B cell (primary cell): ENCODE results near the gene HSPH1. TPM values are rescaled to one million over a fixed set of nuclear protein-coding genes. Genes with fewer than 3 reads are reported as not detected.

Experiments used
- ATAC-seq: fragments of 200-7000 bp; cut with Tn5 transposase; one replicate; pipeline ENCODE4 v1.10.0; 2021; ENCODE audit warnings: low read depth, mild to moderate bottlenecking, moderate number of reproducible peaks, moderate library complexity
- CTCF ChIA-PET: fragments of 350-600 bp; sonication (Branson Sonifier 250); formaldehyde crosslinking; loops from one replicate; lab custom pipeline; 2021; ENCODE audit warnings: antibody characterized with exemption, inconsistent platforms; lab: Charles Lee
- POLR2A ChIA-PET: fragments of 350-600 bp; sonication (Branson Sonifier 250); formaldehyde crosslinking; loops from one replicate; lab custom pipeline; 2021; ENCODE audit warnings: antibody characterized with exemption; lab: Charles Lee
- DNase-seq: peaks from one replicate; pipeline ENCODE4 v3.0.0; 2013
- H2AFZ ChIP-seq: 2 replicates; pipeline ENCODE4 v1.6.1; 2012; ENCODE audit warnings: mild to moderate bottlenecking, low read depth, low read length; ENCODE audit not compliant: insufficient read depth, poor library complexity, severe bottlenecking
- H3K27ac ChIP-seq, 2 donors: 1 replicate in 1 of 2; 2 replicates in 1 of 2; pipeline ENCODE4 v1.5.1; 2012 to 2013; ENCODE audit warnings: low read length in 2 of 2, mild to moderate bottlenecking in 2 of 2, moderate library complexity in 1 of 2
- H3K27me3 ChIP-seq, 4 experiments: fragments of 200-600 bp in 1 of 4; sonication (generic) in 1 of 4; replicated peaks in 1 of 4; 1 replicate in 2 of 4; 2 replicates in 2 of 4; pipeline versions ENCODE4 v1.6.1 to v1.7.0; 2013 to 2016; ENCODE audit warnings: low read length in 3 of 4, mild to moderate bottlenecking in 2 of 4, mixed read lengths in 1 of 4, moderate library complexity in 1 of 4; ENCODE audit not compliant: insufficient read depth in 4 of 4, control insufficient read depth in 3 of 4; ENCODE audit errors: control extremely low read depth in 1 of 4
- H3K36me3 ChIP-seq, 2 experiments: replicated peaks in 1 of 2; 1 replicate in 1 of 2; 2 replicates in 1 of 2; pipeline versions ENCODE4 v1.6.1 to v1.7.1; 2013; ENCODE audit warnings: low read length in 1 of 2; ENCODE audit not compliant: insufficient read depth in 2 of 2, control insufficient read depth in 1 of 2; ENCODE audit errors: control extremely low read depth in 1 of 2, extremely low read depth in 1 of 2
- H3K4me1 ChIP-seq, 2 donors: fragments of 200-600 bp in 1 of 2; sonication (generic) in 1 of 2; 1 replicate in 1 of 2; 2 replicates in 1 of 2; pipeline versions ENCODE4 v1.5.1 to v1.6.1; 2013 to 2017; ENCODE audit warnings: low read length in 2 of 2; ENCODE audit not compliant: control insufficient read depth in 2 of 2, insufficient read depth in 2 of 2
- H3K4me2 ChIP-seq: replicated peaks from 2 replicates; pipeline ENCODE3; 2012; ENCODE audit warnings: mild to moderate bottlenecking, low read depth, low read length; ENCODE audit not compliant: poor library complexity, severe bottlenecking
- H3K4me3 ChIP-seq, 5 experiments: fragments of 200-600 bp in 1 of 5; sonication (generic) in 1 of 5; 1 replicate in 3 of 5; 2 replicates in 2 of 5; pipeline versions ENCODE4 v1.5.1 to v1.7.0; 2011 to 2016; ENCODE audit warnings: low read length in 4 of 5, mild to moderate bottlenecking in 4 of 5, low read depth in 2 of 5, control low read depth in 1 of 5, moderate library complexity in 1 of 5; ENCODE audit not compliant: insufficient read depth in 1 of 5; ENCODE audit errors: control extremely low read depth in 1 of 5, extremely low read depth in 1 of 5
- H3K79me2 ChIP-seq: fragments of 200-600 bp; sonication (generic); one replicate; pipeline ENCODE4 v1.6.0; 2016; ENCODE audit warnings: low read length; ENCODE audit not compliant: control insufficient read depth, insufficient read depth
- H3K9ac ChIP-seq: fragments of 200-600 bp; sonication (generic); 2 replicates; pipeline ENCODE4 v1.6.1; 2017; ENCODE audit warnings: mild to moderate bottlenecking, low read length, moderate library complexity
- H3K9me3 ChIP-seq, 3 donors: one replicate each; pipeline versions ENCODE4 v1.6.1 to v1.7.1; 2013; ENCODE audit warnings: low read length in 2 of 3; ENCODE audit not compliant: control insufficient read depth in 2 of 3, insufficient read depth in 1 of 3; ENCODE audit errors: control extremely low read depth in 1 of 3
- H4K20me1 ChIP-seq: 2 replicates; pipeline ENCODE4 v1.6.0; 2012; ENCODE audit warnings: mild to moderate bottlenecking, low read length; ENCODE audit not compliant: insufficient read depth, control insufficient read depth, poor library complexity, severe bottlenecking
- H3K27ac Mint-ChIP-seq: one replicate; pipeline ENCODE4 v1.8.0; 2021; ENCODE audit warnings: mixed read lengths
- H3K27me3 Mint-ChIP-seq: one replicate; pipeline ENCODE4 v1.8.0; 2021; ENCODE audit warnings: mixed read lengths
- H3K4me1 Mint-ChIP-seq: one replicate; pipeline ENCODE4 v1.8.0; 2021; ENCODE audit warnings: mixed read lengths
- H3K4me3 Mint-ChIP-seq: one replicate; pipeline ENCODE4 v1.8.0; 2021; ENCODE audit warnings: mixed read lengths
- H3K9me3 Mint-ChIP-seq: one replicate; pipeline ENCODE4 v1.8.0; 2022; ENCODE audit warnings: mixed read lengths; ENCODE audit not compliant: insufficient read depth
- EZH2 ChIP-seq: IDR thresholded peaks from 2 replicates; pipeline ENCODE4 v1.6.1; 2012; ENCODE audit warnings: borderline replicate concordance, low read depth, mild to moderate bottlenecking, moderate library complexity, low read length; ENCODE audit not compliant: insufficient read depth, poor library complexity, severe bottlenecking
- WGBS: methylation state at CpG from one replicate; pipeline ENCODE4 v1.1.5; 2013; ENCODE audit warnings: missing lambda C conversion rate; ENCODE audit not compliant: insufficient coverage; 5-methylcytosine and 5-hydroxymethylcytosine counted together
- intact Hi-C: fragments of 100-400 bp; cut with micrococcal nuclease; formaldehyde crosslinking; loops from one replicate; pipeline ENCODE4 v1.10.0; 2022
- polyA plus RNA-seq: library from polyadenylated mRNA; depleted of rRNA; stranded (reverse); fragments of >200 nt; gene quantifications from 2 replicates; pipeline ENCODE4 v1.2.3, GENCODE V29; 2012
- total RNA-seq, 2 donors: library from RNA; stranded (reverse); fragments of 120-200 nt in 1 of 2; gene quantifications; 1 replicate in 1 of 2; 2 replicates in 1 of 2; pipeline versions ENCODE4 v1.2.3 to v1.2.4, GENCODE V29; 2013 to 2022
- TF ChIP-seq, protein P1 (sequence below): fragments of 200-600 bp; IDR thresholded peaks from one replicate; pipeline ENCODE4 v1.8.0; 2022; ENCODE audit warnings: antibody characterized with exemption, mild to moderate bottlenecking

Gene HSPH1
- total and polyA plus RNA-seq, 2 donors (not counting 1 experiment from before 2014, with no cell fraction given): 15.4 to 56.4 TPM

DNA sequence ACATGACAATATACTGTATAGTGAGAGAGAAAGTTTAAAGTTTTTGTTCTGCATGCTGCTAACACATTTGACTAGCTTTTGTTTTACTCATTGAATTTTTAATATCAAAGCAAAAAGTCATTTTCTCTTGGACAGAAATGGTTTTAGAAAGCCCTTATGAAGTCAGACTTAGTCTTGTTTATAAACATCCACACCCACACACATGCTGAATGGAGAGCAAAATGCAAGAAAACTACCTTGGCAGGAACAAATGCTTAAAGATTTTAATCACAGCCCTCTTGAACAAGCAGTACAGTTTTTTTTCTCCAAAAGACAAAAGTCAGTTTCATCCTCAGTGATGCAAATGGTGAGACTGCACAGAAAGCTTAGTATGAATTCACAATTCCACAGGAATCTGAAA is 25.0 kb downstream of the HSPH1 start:
- ATAC-seq (no peak), DNase-seq (no peak)
- Mint-ChIP-seq H3K27ac (peak overlapping the region; percentile 1), H3K27me3 (no peaks in the 10 kb centered on the region), H3K4me3 (no peak overlapping the region), H3K4me1 (peaks cover 1% of the 10 kb centered on the region), H3K9me3 (no peaks in the 10 kb centered on the region)
- Histone ChIP-seq H3K36me3 (peaks cover 5 to 50% of the 10 kb centered on the region in 2 experiments), H3K27me3 (no peaks in the 10 kb centered on the region), H3K27ac (no peak overlapping the region), H3K4me3 (no peak overlapping the region), H3K9ac (no peak overlapping the region), H3K4me1 (no peaks in the 10 kb centered on the region), H4K20me1 (peaks cover 6% of the 10 kb centered on the region), H3K4me2 (no peak overlapping the region), H3K9me3 (no peaks in the 10 kb centered on the region), H2AFZ (no peak overlapping the region), H3K79me2 (no peaks in the 10 kb centered on the region)
- intact Hi-C loops: no loop called here
- ChIA-PET CTCF (no interaction called here), POLR2A (no interaction called here)
- TF ChIP-seq EZH2: no peak
- TF ChIP-seq, protein P1, sequence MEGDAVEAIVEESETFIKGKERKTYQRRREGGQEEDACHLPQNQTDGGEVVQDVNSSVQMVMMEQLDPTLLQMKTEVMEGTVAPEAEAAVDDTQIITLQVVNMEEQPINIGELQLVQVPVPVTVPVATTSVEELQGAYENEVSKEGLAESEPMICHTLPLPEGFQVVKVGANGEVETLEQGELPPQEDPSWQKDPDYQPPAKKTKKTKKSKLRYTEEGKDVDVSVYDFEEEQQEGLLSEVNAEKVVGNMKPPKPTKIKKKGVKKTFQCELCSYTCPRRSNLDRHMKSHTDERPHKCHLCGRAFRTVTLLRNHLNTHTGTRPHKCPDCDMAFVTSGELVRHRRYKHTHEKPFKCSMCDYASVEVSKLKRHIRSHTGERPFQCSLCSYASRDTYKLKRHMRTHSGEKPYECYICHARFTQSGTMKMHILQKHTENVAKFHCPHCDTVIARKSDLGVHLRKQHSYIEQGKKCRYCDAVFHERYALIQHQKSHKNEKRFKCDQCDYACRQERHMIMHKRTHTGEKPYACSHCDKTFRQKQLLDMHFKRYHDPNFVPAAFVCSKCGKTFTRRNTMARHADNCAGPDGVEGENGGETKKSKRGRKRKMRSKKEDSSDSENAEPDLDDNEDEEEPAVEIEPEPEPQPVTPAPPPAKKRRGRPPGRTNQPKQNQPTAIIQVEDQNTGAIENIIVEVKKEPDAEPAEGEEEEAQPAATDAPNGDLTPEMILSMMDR: no peak

DNA sequence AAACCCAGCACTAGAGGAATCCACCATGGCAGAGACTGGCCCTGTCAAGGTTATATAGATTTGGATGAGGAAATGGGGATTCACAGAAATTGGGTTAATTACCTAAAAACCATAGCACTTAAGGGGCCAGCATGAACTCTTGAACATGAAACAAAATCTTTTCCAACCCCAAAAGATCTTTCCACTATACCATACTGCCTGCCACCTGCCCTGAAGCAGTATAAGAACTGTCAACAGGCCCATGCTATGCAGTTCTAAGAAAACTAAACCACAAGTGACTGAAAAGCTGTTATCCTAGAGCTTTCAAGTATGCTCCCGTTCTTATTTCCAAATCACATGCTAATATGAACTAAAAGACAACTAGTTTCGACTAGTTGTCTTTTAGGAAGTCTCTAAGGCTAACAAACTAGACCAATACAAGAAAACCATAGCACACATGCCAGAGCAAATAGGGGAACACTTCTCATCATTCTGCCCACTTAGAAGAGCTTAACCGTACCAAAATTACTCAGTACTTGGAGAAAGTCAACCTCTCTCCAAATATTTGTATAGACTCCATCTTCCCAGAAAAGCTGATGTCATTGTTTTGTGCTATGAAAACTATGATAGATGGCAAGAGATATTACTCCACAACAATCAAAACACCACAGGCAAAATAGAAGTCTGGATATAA is 27.5 kb downstream of the HSPH1 start:
- ChIA-PET POLR2A (no interaction called here), CTCF (no interaction called here)
- H2AFZ ChIP-seq: no peak overlapping the region
- no peaks in the 10 kb centered on the region for H3K4me1 ChIP-seq
- H3K79me2 ChIP-seq: no peaks in the 10 kb centered on the region
- H3K4me2 ChIP-seq: no peak overlapping the region
- H3K36me3 ChIP-seq: peaks cover 5 to 25% of the 10 kb centered on the region in 2 experiments
- no peak overlapping the region for H3K9ac ChIP-seq
- Mint-ChIP-seq H3K4me3 (no peak overlapping the region), H3K27me3 (no peaks in the 10 kb centered on the region), H3K4me1 (peaks cover 9% of the 10 kb centered on the region), H3K9me3 (no peaks in the 10 kb centered on the region), H3K27ac (no peak overlapping the region)
- no peaks in the 10 kb centered on the region for H4K20me1 ChIP-seq
- intact Hi-C loops: no loop called here
- TF ChIP-seq, protein P1: no peak
- whole genome bisulfite sequencing: no CpG with 5 or more reads among the region's 3 CpGs
- DNase-seq (no peak), ATAC-seq (no peak)
- H3K27ac ChIP-seq: no peak overlapping the region
- no peak overlapping the region for H3K4me3 ChIP-seq
- H3K27me3 ChIP-seq: no peaks in the 10 kb centered on the region
- H3K9me3 ChIP-seq: no peaks in the 10 kb centered on the region
